ENCODE results near the gene RTN4R. TPM values are rescaled to one million over a fixed set of nuclear protein-coding genes. Genes with fewer than 3 reads are reported as not detected.
"Not testable (repeated sequence)": the region's sequence is repeated elsewhere in the genome, so short reads cannot be mapped to it uniquely, and the experiment has no call there.

Gene RTN4R
- total RNA-seq, 2 experiments from 2014 or later: 3.1 to 4.0 TPM

DNA sequence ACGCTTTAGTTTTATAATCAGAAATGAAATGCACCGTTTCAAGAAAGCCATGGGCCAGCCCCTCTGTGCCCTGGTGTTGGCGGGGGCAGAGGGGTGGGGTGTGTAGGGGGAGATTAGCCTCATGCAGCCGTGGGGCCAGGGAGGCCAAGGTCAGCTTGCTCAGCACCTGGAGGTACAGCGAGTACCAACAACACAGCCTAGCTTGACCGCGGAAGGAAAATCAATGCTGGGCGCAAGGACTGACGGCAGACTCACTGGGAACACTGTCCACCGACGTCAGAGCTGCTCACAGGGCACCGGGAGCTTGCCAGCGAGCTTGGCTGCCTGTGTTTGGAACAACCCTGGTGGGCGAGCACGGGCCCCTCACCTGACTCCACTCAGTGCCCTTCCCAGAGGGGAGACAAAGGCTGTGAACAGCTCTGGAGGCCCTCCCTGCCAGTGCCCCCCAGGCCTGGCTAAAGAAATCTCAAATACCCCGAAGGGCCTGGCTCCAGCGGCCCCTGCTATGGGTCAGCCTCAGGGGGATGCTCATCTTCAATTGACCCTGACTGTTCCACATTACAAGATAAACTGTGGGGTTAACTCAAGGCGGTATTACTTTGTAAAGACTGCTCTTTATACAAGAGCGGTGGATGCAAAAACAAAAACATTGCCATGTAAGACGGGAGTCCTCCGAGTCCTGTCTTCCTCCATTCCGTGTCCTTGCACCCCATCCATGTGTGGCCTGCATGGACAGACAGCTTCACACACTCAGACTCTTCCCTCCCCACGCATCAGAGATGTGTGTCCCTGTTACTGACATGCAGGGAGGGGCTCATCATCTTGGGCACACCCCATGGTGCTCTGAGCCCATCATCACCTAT, 21.3 kb upstream of the RTN4R start:
- H3K27ac Mint-ChIP-seq; H3K4me1 Mint-ChIP-seq; H3K9me3 Mint-ChIP-seq; H3K36me3 Mint-ChIP-seq (ENCODE audit: low read depth); DNase-seq; H3K27me3 Mint-ChIP-seq; H3K4me3 Mint-ChIP-seq; POLR2A ChIA-PET; CTCF ChIA-PET: not testable (repeated sequence)

DNA sequence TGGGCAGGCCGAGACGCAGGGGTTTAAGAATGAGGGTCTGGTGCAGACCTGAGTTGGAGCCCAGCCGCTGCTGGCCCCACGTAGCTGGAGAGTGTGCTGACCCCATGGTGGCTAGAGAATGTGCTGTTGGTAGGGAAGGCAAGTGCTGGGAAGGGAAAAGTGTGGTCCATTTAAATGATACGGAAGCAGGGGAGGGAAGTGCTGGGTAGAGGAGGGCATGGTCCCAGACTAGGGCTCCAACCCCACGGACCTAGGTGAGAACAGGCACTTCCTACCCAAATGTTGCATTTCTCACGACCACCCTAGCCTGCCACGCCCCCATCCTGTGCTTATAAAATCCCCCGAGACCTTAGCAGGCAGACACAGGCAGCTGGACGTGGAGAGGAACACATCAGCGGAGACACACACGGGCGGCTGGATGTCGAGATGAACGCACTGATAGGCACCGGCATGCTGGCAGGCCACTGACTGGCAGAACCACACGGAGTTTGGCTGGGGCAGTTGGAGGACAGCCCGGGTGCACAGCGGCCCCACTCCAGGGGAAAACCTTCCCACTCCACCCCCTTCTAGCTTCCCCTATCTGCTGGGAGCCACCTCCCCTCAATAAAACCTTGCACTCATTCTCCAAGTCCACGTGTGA, 18.8 kb upstream of the RTN4R start:
- H3K4me1 Mint-ChIP-seq; H3K27me3 Mint-ChIP-seq; H3K9me3 Mint-ChIP-seq; H3K36me3 Mint-ChIP-seq (ENCODE audit: low read depth); DNase-seq; H3K27ac Mint-ChIP-seq; POLR2A ChIA-PET; H3K4me3 Mint-ChIP-seq: not testable (repeated sequence)
- CTCF ChIA-PET: interaction anchor here (3.3 kb wide), 1 partner anchor 131 kb away, joined by 11 read pairs; no protein-coding TSS in a partner anchor

DNA sequence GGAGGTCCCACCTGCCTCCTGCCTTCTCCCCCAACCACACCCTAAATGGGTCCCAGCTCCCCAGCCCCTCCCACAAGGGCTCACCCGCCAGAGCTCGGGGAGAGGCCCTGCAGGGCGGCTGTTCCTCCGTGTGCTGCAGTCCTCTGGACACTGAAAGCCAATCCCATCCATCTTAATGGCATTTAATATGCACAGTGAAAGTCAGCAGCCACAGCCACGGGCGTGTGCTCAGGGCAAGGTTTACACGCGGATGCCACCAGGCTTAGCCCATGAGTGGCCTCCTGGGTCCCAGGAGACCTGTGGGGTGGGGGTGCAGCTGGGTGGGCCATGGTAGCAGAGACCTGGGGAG, 18.2 kb upstream of the RTN4R start:
- CTCF ChIA-PET: interaction anchor here (3.3 kb wide), 1 partner anchor 130 kb away, joined by 11 read pairs; no protein-coding TSS in a partner anchor
- H3K27ac Mint-ChIP-seq; H3K4me1 Mint-ChIP-seq; H3K27me3 Mint-ChIP-seq; H3K4me3 Mint-ChIP-seq; H3K36me3 Mint-ChIP-seq (ENCODE audit: low read depth); H3K9me3 Mint-ChIP-seq; POLR2A ChIA-PET; DNase-seq: not testable (repeated sequence)

DNA sequence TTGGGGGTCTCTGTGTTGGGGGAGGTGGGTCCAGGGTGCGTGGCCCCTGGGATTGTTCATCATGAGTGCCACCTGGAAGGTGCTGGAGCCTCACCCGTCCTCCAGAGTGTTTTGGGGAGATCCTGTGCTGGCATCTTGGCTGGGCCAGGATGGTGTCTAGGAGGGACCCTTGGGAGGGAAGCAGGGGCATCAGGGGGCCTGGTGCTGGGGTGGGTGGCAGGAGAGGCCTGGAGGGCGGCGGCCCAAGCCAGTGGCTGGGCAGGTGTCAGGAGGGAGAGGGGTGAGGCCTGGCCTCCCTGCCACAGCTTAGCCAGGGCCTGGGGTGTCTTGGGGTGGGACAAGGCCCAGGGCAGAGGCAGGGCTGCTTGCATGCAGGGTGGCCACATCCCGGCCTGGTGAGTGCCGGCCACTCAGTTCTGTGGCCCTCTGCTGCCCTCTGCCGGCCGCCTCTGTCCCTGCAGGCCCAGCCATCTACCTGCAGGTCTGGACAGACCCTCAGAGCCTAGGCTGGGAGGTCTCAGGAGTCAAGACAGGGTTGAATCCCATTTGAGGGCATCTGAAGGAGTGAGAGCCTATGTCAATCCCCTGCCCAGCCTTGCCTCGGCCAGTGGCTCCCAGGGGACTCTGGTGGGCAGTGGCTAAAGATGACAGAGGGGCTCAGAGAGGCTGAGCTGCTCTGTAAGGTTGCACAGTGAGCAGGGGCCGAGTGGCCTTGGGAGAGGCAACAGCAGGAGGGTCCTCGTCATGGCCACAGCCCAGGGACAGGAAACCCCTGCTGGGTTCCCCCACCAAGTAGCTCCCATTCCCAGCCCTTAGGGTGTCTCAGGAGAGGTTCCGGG, 17.6 kb upstream of the RTN4R start:
- H3K4me1 Mint-ChIP-seq; H3K9me3 Mint-ChIP-seq; H3K4me3 Mint-ChIP-seq; H3K27me3 Mint-ChIP-seq; H3K27ac Mint-ChIP-seq; H3K36me3 Mint-ChIP-seq (ENCODE audit: low read depth); POLR2A ChIA-PET: not testable (repeated sequence)
- CTCF ChIA-PET: interaction anchor here (3.3 kb wide), 1 partner anchor 129 kb away, joined by 11 read pairs; no protein-coding TSS in a partner anchor
- DNase-seq: peak; percentile 68

- no peak overlapping the region for H3K27ac Mint-ChIP-seq
- no peak for DNase-seq
- no peaks in the 10 kb centered on the region for H3K27me3 Mint-ChIP-seq
- H3K4me3 Mint-ChIP-seq: no peak overlapping the region
- H3K9me3 Mint-ChIP-seq: no peaks in the 10 kb centered on the region
- POLR2A ChIA-PET: no interaction called here
- CTCF ChIA-PET: interaction anchor here (1.2 to 3.3 kb wide), 2 partner anchors 128 to 133 kb away, joined by 3 to 11 read pairs; partner anchors contain the start of gene CCDC188
- H3K36me3 Mint-ChIP-seq (ENCODE audit: low read depth): no peaks in the 10 kb centered on the region
- no peaks in the 10 kb centered on the region for H3K4me1 Mint-ChIP-seq
These were observed 16.5 kb upstream of the RTN4R start for GRCh38 chr22:20284471-20285086.

- no peak for DNase-seq
- no peaks in the 10 kb centered on the region for H3K4me1 Mint-ChIP-seq
- ChIA-PET POLR2A (no interaction called here), CTCF (interaction anchor here (1.6 to 3.3 kb wide), 2 partner anchors 36 to 127 kb away, joined by 5 to 11 read pairs; partner anchors contain the start of gene DGCR6L)
- no peak overlapping the region for H3K27ac Mint-ChIP-seq
- no peak overlapping the region for H3K4me3 Mint-ChIP-seq
- no peaks in the 10 kb centered on the region for H3K27me3 Mint-ChIP-seq
- H3K36me3 Mint-ChIP-seq (ENCODE audit: low read depth): no peaks in the 10 kb centered on the region
- no peaks in the 10 kb centered on the region for H3K9me3 Mint-ChIP-seq
These were observed 15.6 kb upstream of the RTN4R start for GRCh38 chr22:20283674-20284066.

DNA sequence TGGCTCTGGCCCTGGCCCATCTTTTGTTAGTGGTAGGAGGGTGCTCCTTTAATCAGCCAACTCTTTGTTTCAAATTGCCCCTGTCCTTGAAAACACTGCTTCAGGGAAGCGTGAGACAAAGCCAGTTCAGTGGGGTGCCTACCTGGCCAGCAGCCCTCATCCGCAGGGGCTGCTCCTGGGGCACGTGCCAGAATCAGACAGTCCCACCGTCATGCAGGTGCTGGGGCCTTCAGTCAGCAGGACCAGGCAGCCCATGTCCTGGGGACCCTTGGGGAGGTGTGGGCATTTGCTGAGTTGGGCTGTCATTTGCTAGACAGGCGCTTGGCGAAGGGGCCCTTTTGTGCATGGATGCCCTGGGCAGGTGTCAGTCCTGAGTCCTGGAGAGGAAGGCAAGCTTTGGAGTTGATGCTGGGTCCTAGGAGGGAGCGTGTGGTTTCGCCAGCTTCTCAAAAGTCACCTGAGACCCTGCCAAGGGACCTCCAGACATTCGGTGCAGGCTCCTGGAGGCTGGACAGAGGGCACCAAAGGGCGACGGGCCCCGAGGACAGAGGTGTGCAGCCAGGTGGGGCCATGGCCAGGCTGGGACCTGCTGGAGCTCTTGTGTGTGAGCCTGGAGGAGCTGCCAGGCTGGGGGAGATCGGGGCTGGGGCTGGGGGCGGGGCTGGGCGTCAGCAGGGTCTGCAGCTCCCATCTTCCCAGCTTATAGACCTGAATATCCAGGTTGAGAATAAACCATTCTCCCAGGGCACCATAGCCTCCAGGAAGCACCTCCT, 15.0 kb upstream of the RTN4R start:
- Mint-ChIP-seq H3K4me3 (no peak overlapping the region), H3K36me3 (ENCODE audit: low read depth) (no peaks in the 10 kb centered on the region), H3K27ac (no peak overlapping the region), H3K4me1 (no peaks in the 10 kb centered on the region), H3K27me3 (no peaks in the 10 kb centered on the region), H3K9me3 (no peaks in the 10 kb centered on the region)
- CTCF ChIA-PET: interaction anchor here (1.6 kb wide), 1 partner anchor 37 kb away, joined by 5 read pairs; the partner anchor contains the start of gene DGCR6L
- POLR2A ChIA-PET: no interaction called here
- DNase-seq: no peak

GRCh38 chr22:20281891-20282290, 13.8 kb upstream of the RTN4R start:
- POLR2A ChIA-PET: no interaction called here
- H3K9me3 Mint-ChIP-seq: no peaks in the 10 kb centered on the region
- H3K27ac Mint-ChIP-seq: no peak overlapping the region
- no peaks in the 10 kb centered on the region for H3K27me3 Mint-ChIP-seq
- no peak overlapping the region for H3K4me3 Mint-ChIP-seq
- no peaks in the 10 kb centered on the region for H3K36me3 Mint-ChIP-seq (ENCODE audit: low read depth)
- H3K4me1 Mint-ChIP-seq: no peaks in the 10 kb centered on the region
- CTCF ChIA-PET: no interaction called here
- DNase-seq: no peak

- H3K27me3 Mint-ChIP-seq; H3K36me3 Mint-ChIP-seq (ENCODE audit: low read depth); H3K27ac Mint-ChIP-seq; H3K4me1 Mint-ChIP-seq; CTCF ChIA-PET; H3K4me3 Mint-ChIP-seq; DNase-seq; H3K9me3 Mint-ChIP-seq; POLR2A ChIA-PET: not testable (repeated sequence)
These were observed 13.4 kb upstream of the RTN4R start for GRCh38 chr22:20281473-20281872.

DNA sequence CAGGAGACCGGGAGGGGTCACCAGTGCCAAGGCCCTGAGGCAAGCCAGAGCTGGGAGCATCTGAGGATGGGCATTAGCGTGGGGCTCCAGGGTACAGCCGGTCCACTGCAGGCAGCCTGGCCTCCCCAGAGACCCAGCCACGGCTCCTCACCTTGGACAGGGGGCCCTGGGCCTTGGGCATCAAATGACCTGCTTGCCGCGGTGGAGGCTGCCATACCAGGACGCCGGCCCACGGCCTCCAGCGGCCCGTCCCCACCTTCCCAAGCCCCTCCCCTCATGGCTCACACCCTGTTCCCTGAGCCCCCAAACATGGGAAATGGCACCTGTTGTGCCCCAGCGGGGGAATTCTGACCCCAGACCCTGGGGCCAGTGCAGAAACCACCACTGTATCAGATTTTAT, 12.7 kb upstream of the RTN4R start:
- POLR2A ChIA-PET: no interaction called here
- no peak for DNase-seq
- no peaks in the 10 kb centered on the region for H3K36me3 Mint-ChIP-seq (ENCODE audit: low read depth)
- no peak overlapping the region for H3K27ac Mint-ChIP-seq
- no peaks in the 10 kb centered on the region for H3K4me1 Mint-ChIP-seq
- CTCF ChIA-PET: no interaction called here
- H3K9me3 Mint-ChIP-seq: no peaks in the 10 kb centered on the region
- no peaks in the 10 kb centered on the region for H3K27me3 Mint-ChIP-seq
- no peak overlapping the region for H3K4me3 Mint-ChIP-seq

- CTCF ChIA-PET; DNase-seq; H3K9me3 Mint-ChIP-seq; POLR2A ChIA-PET; H3K36me3 Mint-ChIP-seq (ENCODE audit: low read depth); H3K4me1 Mint-ChIP-seq; H3K4me3 Mint-ChIP-seq; H3K27me3 Mint-ChIP-seq; H3K27ac Mint-ChIP-seq: not testable (repeated sequence)
These were observed 12.0 kb upstream of the RTN4R start for GRCh38 chr22:20280163-20280562.

GRCh38 chr22:20279662-20280134, 11.6 kb upstream of the RTN4R start:
- Mint-ChIP-seq H3K27me3 (no peaks in the 10 kb centered on the region), H3K4me3 (no peak overlapping the region), H3K36me3 (ENCODE audit: low read depth) (no peaks in the 10 kb centered on the region)

More at GRCh38 chr22:20279662-20280134, 11.6 kb upstream of the RTN4R start:
- CTCF ChIA-PET: no interaction called here
- Mint-ChIP-seq H3K27ac (no peak overlapping the region), H3K4me1 (no peaks in the 10 kb centered on the region), H3K9me3 (no peaks in the 10 kb centered on the region)
- POLR2A ChIA-PET: no interaction called here
- DNase-seq: no peak

All from activated CD4-positive, alpha-beta T cell treated with anti-CD3 and anti-CD28 coated beads, Interleukin-2, amount 10 ng/mL, durations not matched to agents 7 days and 5 days (primary cell).